ENCODE data around the gene CCL15.

CCL15 gene

DNA sequence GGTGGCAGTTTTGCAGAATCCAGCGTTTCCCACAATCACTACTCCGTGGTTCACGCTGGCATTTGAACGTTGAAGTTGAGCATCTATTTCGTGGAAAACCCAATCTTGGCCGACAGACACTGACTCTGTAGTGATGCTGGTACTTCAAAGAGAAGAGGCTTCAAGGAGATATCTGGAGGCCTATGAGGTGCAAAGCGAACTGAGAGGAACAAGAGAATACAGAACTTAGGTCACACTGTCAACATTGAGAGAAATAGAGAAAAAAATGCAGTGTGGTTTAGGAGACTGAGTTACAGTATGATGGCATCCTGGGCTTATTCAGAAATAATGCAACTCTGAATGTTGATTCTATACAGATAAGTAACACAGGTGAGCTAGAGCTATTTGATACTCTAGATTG lies 36.1 kb downstream of the CCL15 start:
- Histone ChIP-seq H3K4me3 (replicated peaks; ENCODE audit: insufficient read depth, low read length) (no peak overlapping the region), H3K27me3 (ENCODE audit: insufficient read depth, poor library complexity, severe bottlenecking) (no peaks in the 10 kb centered on the region), H3K27ac (replicated peaks) (no peak overlapping the region)
- no peak for DNase-seq (ENCODE audit: low read depth in 1 of 2, low spot score in 1 of 2)
- TF ChIP-seq, protein P1, sequence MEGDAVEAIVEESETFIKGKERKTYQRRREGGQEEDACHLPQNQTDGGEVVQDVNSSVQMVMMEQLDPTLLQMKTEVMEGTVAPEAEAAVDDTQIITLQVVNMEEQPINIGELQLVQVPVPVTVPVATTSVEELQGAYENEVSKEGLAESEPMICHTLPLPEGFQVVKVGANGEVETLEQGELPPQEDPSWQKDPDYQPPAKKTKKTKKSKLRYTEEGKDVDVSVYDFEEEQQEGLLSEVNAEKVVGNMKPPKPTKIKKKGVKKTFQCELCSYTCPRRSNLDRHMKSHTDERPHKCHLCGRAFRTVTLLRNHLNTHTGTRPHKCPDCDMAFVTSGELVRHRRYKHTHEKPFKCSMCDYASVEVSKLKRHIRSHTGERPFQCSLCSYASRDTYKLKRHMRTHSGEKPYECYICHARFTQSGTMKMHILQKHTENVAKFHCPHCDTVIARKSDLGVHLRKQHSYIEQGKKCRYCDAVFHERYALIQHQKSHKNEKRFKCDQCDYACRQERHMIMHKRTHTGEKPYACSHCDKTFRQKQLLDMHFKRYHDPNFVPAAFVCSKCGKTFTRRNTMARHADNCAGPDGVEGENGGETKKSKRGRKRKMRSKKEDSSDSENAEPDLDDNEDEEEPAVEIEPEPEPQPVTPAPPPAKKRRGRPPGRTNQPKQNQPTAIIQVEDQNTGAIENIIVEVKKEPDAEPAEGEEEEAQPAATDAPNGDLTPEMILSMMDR (IDR thresholded peaks at IDR 0.05; ENCODE audit: insufficient read depth, low read length) = no peak
- TF ChIP-seq, protein P2, sequence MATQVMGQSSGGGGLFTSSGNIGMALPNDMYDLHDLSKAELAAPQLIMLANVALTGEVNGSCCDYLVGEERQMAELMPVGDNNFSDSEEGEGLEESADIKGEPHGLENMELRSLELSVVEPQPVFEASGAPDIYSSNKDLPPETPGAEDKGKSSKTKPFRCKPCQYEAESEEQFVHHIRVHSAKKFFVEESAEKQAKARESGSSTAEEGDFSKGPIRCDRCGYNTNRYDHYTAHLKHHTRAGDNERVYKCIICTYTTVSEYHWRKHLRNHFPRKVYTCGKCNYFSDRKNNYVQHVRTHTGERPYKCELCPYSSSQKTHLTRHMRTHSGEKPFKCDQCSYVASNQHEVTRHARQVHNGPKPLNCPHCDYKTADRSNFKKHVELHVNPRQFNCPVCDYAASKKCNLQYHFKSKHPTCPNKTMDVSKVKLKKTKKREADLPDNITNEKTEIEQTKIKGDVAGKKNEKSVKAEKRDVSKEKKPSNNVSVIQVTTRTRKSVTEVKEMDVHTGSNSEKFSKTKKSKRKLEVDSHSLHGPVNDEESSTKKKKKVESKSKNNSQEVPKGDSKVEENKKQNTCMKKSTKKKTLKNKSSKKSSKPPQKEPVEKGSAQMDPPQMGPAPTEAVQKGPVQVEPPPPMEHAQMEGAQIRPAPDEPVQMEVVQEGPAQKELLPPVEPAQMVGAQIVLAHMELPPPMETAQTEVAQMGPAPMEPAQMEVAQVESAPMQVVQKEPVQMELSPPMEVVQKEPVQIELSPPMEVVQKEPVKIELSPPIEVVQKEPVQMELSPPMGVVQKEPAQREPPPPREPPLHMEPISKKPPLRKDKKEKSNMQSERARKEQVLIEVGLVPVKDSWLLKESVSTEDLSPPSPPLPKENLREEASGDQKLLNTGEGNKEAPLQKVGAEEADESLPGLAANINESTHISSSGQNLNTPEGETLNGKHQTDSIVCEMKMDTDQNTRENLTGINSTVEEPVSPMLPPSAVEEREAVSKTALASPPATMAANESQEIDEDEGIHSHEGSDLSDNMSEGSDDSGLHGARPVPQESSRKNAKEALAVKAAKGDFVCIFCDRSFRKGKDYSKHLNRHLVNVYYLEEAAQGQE (IDR thresholded peaks at IDR 0.05; ENCODE audit: insufficient replicate concordance, low read depth) = no peak
- no peak for TF ChIP-seq POLR2AphosphoS5 (IDR thresholded peaks at IDR 0.05; ENCODE audit: low read depth)
- TF ChIP-seq GABPA (IDR thresholded peaks at IDR 0.05; ENCODE audit: low read depth) = no peak

DNA sequence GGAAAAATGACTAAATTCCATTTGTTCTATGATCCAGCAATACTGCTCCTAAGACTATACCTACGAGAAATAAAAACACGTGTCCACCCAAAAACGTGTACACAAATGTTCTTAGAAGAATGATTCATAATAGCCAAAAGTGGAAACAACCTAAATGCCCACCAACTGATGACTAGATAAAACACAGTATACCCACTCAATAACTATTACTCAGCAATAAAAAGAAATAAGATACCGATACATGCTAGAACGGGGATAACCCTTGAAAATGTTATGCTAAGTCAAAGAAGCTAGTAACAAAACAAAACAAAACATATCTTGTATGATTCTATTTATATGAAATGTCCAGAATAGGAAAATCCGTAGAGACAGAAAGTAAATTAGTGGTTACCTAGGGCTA lies 37.7 kb downstream of the CCL15 start:
- Histone ChIP-seq H3K4me3 (replicated peaks; ENCODE audit: insufficient read depth, low read length) (no peak overlapping the region), H3K27me3 (ENCODE audit: insufficient read depth, poor library complexity, severe bottlenecking) (no peaks in the 10 kb centered on the region), H3K27ac (replicated peaks) (no peak overlapping the region)
- no peak for TF ChIP-seq GABPA (IDR thresholded peaks at IDR 0.05; ENCODE audit: low read depth)
- no peak for TF ChIP-seq POLR2AphosphoS5 (IDR thresholded peaks at IDR 0.05; ENCODE audit: low read depth)
- no peak for TF ChIP-seq SPI1 (IDR thresholded peaks at IDR 0.05; ENCODE audit: borderline replicate concordance, low read depth)
- TF ChIP-seq, protein P1 (IDR thresholded peaks at IDR 0.05; ENCODE audit: insufficient read depth, low read length) = no peak
- TF ChIP-seq, protein P2 (IDR thresholded peaks at IDR 0.05; ENCODE audit: insufficient replicate concordance, low read depth) = no peak
- DNase-seq (ENCODE audit: low read depth in 1 of 2, low spot score in 1 of 2) = no peak

DNA sequence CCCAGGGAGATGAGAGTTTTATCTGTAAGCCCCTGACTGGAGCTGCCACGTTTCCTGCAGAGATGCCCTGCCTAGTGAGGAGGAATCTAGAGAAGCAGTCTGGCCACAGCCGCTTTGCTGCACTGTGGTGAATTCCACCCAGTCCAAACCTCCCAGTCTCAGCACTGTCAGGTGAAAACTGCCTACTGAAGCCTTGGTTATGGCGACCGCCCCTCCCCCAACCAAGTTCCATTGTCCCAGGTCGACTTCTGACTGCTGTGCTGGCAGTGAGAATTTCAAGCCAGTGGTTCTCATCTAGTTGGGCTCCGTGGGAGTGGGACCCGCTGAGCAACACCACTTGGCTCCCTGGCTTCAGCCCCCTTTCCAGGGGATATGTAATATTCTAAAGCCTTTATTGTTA lies 47.6 kb downstream of the CCL15 start:
- DNase-seq (ENCODE audit: low read depth in 1 of 2, low spot score in 1 of 2) = no peak
- Histone ChIP-seq H3K27ac (replicated peaks) (no peak overlapping the region), H3K4me3 (replicated peaks; ENCODE audit: insufficient read depth, low read length) (no peak overlapping the region), H3K27me3 (ENCODE audit: insufficient read depth, poor library complexity, severe bottlenecking) (no peaks in the 10 kb centered on the region)
- TF ChIP-seq POLR2AphosphoS5 (IDR thresholded peaks at IDR 0.05; ENCODE audit: low read depth) = no peak
- TF ChIP-seq, protein P1 (IDR thresholded peaks at IDR 0.05; ENCODE audit: insufficient read depth, low read length) = no peak
- TF ChIP-seq SPI1 (IDR thresholded peaks at IDR 0.05; ENCODE audit: borderline replicate concordance, low read depth) = no peak

DNA sequence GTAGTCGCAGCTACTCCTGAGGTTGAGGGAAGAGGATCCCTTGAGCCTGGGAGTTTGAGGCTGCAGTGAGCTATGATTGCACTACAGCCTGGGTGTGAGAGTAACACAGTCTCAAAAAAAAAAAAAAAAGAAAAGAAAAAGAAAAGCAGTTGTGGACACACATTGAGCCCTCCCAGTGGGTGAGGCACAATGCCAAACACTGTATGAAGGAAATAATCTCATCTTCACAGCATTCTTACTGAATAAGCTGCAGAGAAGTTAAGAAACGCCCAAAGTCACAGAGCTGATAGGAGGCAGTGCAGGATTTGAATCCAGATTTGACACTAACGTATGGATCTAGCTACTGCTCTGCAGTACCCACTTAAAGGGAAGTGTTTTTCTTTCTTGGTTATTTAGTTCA lies 52.0 kb downstream of the CCL15 start:
- no peak for DNase-seq (ENCODE audit: low read depth in 1 of 2, low spot score in 1 of 2)
- H3K4me3 ChIP-seq (replicated peaks; ENCODE audit: insufficient read depth, low read length) = no peak overlapping the region
- H3K27me3 ChIP-seq (ENCODE audit: insufficient read depth, poor library complexity, severe bottlenecking) = no peaks in the 10 kb centered on the region
- no peak overlapping the region for H3K27ac ChIP-seq (replicated peaks)
- no peak for TF ChIP-seq GABPA (IDR thresholded peaks at IDR 0.05; ENCODE audit: low read depth)
- TF ChIP-seq, protein P2 (IDR thresholded peaks at IDR 0.05; ENCODE audit: insufficient replicate concordance, low read depth) = no peak
- TF ChIP-seq SPI1 (IDR thresholded peaks at IDR 0.05; ENCODE audit: borderline replicate concordance, low read depth) = no peak
- TF ChIP-seq, protein P1 (IDR thresholded peaks at IDR 0.05; ENCODE audit: insufficient read depth, low read length) = no peak
